ENCODE results near the gene NUCKS1.

DNA sequence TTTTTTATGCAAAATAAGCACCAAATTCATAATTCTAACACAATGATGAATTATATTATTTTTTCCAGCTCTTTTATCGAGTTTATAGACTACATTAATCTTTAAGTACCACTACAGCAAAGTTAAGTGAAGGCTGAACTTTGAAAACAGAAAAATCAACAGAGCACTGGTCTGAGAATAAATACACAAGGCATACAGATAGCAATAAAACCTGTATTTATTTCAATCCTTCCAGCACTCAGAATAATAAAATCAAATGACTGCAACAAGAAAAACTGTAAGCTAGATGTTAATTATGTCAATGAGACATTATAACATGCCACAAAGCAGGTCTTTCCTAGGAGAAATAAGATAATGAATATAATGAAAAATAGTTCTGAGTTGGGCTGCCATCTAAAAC is 24.5 kb downstream of the NUCKS1 start:
- TF ChIP-seq, protein P1, sequence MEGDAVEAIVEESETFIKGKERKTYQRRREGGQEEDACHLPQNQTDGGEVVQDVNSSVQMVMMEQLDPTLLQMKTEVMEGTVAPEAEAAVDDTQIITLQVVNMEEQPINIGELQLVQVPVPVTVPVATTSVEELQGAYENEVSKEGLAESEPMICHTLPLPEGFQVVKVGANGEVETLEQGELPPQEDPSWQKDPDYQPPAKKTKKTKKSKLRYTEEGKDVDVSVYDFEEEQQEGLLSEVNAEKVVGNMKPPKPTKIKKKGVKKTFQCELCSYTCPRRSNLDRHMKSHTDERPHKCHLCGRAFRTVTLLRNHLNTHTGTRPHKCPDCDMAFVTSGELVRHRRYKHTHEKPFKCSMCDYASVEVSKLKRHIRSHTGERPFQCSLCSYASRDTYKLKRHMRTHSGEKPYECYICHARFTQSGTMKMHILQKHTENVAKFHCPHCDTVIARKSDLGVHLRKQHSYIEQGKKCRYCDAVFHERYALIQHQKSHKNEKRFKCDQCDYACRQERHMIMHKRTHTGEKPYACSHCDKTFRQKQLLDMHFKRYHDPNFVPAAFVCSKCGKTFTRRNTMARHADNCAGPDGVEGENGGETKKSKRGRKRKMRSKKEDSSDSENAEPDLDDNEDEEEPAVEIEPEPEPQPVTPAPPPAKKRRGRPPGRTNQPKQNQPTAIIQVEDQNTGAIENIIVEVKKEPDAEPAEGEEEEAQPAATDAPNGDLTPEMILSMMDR (IDR thresholded peaks at IDR 0.05): no peak
- TF ChIP-seq POLR2A (IDR thresholded peaks at IDR 0.05): no peak

All from esophagus squamous epithelium (tissue), 4 donors.